PC-9 (cell line): ENCODE measurements around the gene ATAD3C. TPM values are rescaled to one million over a fixed set of nuclear protein-coding genes. Genes with fewer than 3 reads are reported as not detected.

Experiments
- Bru-seq: library from RNA; stranded (reverse); fragments of 400-500 nt; gene quantifications from one replicate; lab custom pipeline; 2021; lab: Mats Ljungman, UMichigan
- BruChase-seq, 2 experiments: library from RNA; stranded (reverse); fragments of 400-500 nt; gene quantifications; one replicate each; lab custom pipeline; 2021; lab: Mats Ljungman, UMichigan
- BruUV-seq: library from RNA; stranded (reverse); fragments of 400-500 nt; replicated peaks from 2 replicates; lab custom pipeline; 2021; lab: Mats Ljungman, UMichigan
- CTCF ChIA-PET: fragments of 300-600 bp; sonication (Branson Sonifier 250); formaldehyde crosslinking; loops from one replicate; lab custom pipeline; 2022; ENCODE audit warnings: antibody characterized with exemption; lab: Charles Lee
- POLR2A ChIA-PET: fragments of 300-600 bp; sonication (Branson Sonifier 250); formaldehyde crosslinking; loops from one replicate; lab custom pipeline; 2022; ENCODE audit warnings: antibody characterized with exemption; ENCODE audit not compliant: unreplicated experiment; lab: Charles Lee
- DNase-seq, 2 experiments: peaks; one replicate each; pipeline versions ENCODE4 v3.0.0 to v3.0.0-alpha.2; 2015 to 2022; ENCODE audit warnings: mixed read lengths in 1 of 2
- H2AFZ ChIP-seq: fragments of 200-600 bp; sonication (generic); 2 replicates; pipeline ENCODE4 v1.8.1; 2017; ENCODE audit warnings: antibody characterized with exemption
- H3F3A ChIP-seq: fragments of 200-600 bp; sonication (generic); 2 replicates; pipeline ENCODE4 v1.8.1; 2017; ENCODE audit warnings: antibody characterized with exemption, mild to moderate bottlenecking, low read depth; ENCODE audit not compliant: insufficient read depth
- H3K27ac ChIP-seq: fragments of 200-600 bp; sonication (generic); 2 replicates; pipeline ENCODE4 v1.6.1; 2016; ENCODE audit warnings: mixed run types
- H3K27me3 ChIP-seq: fragments of 200-600 bp; sonication (generic); 2 replicates; pipeline ENCODE4 v1.6.1; 2016; ENCODE audit warnings: low read depth, mixed run types; ENCODE audit not compliant: insufficient read depth
- H3K36me3 ChIP-seq: fragments of 200-600 bp; sonication (generic); 2 replicates; pipeline ENCODE4 v1.6.1; 2016; ENCODE audit warnings: low read depth, mixed run types
- H3K4me1 ChIP-seq: fragments of 200-600 bp; sonication (generic); replicated peaks from 2 replicates; pipeline ENCODE4 v1.6.1; 2016; ENCODE audit warnings: mixed run types; ENCODE audit not compliant: insufficient read depth
- H3K4me2 ChIP-seq: fragments of 200-600 bp; sonication (generic); 2 replicates; pipeline ENCODE4 v1.6.1; 2017; ENCODE audit warnings: mixed run types
- H3K4me3 ChIP-seq: fragments of 200-600 bp; sonication (generic); 2 replicates; pipeline ENCODE4 v1.6.1; 2016; ENCODE audit warnings: mixed run types
- H3K79me2 ChIP-seq: fragments of 200-600 bp; sonication (generic); 2 replicates; pipeline ENCODE4 v1.6.1; 2017; ENCODE audit warnings: low read depth, mixed run types
- H3K9me2 ChIP-seq: fragments of 200-600 bp; sonication (generic); 2 replicates; pipeline ENCODE4 v1.8.1; 2017; ENCODE audit warnings: mild to moderate bottlenecking; ENCODE audit not compliant: insufficient read depth
- H3K9me3 ChIP-seq: fragments of 200-600 bp; sonication (generic); 2 replicates; pipeline ENCODE4 v1.8.1; 2016; ENCODE audit warnings: low read depth; ENCODE audit not compliant: insufficient read depth
- H4K20me1 ChIP-seq: fragments of 200-600 bp; sonication (generic); 2 replicates; pipeline ENCODE4 v1.8.1; 2017; ENCODE audit not compliant: insufficient read depth
- CTCF ChIP-seq: fragments of 200-600 bp; sonication (generic); conservative IDR thresholded peaks from 2 replicates; pipeline ENCODE4 v1.6.1; 2017; ENCODE audit warnings: mixed run types, antibody characterized with exemption, mild to moderate bottlenecking, moderate library complexity
- EZH2 ChIP-seq: fragments of 200-600 bp; sonication (generic); IDR thresholded peaks from 2 replicates; pipeline ENCODE4 v1.8.0; 2017; ENCODE audit warnings: antibody characterized with exemption, low read depth
- intact Hi-C: fragments of 100-400 bp; cut with micrococcal nuclease; formaldehyde crosslinking; loops from one replicate; pipeline ENCODE4 v1.10.0; 2022; ENCODE audit not compliant: unreplicated experiment
- long read RNA-seq: library from polyadenylated mRNA; stranded (forward); transcript quantifications from one replicate; pipeline ENCODE4 v2.0.0, GENCODE V29; 2022
- total RNA-seq: library from RNA; stranded (reverse); gene quantifications from 2 replicates; pipeline ENCODE4 v1.2.3, GENCODE V29; 2021

Gene ATAD3C
- total RNA-seq (4.0 and 4.2 TPM in 2 replicates), Bru-seq, nascent RNA (percentile 21 among the genes with signal in this experiment), BruChase-seq, experiment 1, labeled RNA remaining after a 2-hour chase (percentile 36 among the genes with signal in this experiment), BruChase-seq, experiment 2, labeled RNA remaining after a 6-hour chase (percentile 48 among the genes with signal in this experiment)
- long read RNA-seq, transcript ATAD3C-203 (2 exons, 506 nt) = major isoform, 5 of 7 reads
- long read RNA-seq, partial matches to known transcripts = 0 of 7 reads
- long read RNA-seq, other reads (novel, unspliced or antisense) = 2 of 7 reads

DNA sequence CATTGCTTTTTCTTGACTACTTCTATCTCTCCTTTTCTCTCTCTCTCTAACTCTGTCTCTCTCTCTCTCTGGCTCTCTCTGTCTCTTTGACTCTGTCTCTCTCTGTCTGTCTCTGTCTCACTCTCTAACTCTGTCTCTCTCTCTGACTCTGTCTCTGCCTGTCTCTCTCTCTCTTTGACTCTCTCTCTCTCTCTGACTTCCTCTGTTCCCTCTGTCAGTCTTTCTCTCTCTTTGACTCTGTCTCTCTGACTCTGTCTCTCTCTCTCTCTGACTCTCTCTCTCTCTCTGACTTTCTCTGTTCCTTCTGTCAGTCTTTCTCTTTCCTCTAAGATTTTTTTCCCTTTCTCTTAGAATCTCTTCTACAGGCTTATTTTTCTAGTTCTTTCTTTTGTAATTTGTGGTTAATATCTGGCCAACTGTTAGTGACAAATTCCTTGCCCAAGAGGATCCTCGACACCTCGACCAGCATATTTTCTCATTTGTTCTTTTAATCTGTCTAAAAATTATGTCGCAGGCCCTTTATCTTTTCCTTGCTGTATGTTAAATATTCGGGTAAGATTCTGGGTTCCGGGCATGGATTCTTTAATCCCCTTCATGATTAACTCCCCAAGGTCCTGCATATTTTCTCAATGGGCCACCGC, at the start of gene ATAD3C:
Gene ATAD3C, plus strand, starts transcription at position 591 of the 641 bp plus-strand sequence. CDS start 995 bp downstream, outside the sequence.
- no peak for DNase-seq
- no peak within 1 kb of the TSS for H3K4me3 ChIP-seq
- no peaks in the 10 kb centered on the region for H3K36me3 ChIP-seq
- no peaks in the 10 kb centered on the region for H3K9me3 ChIP-seq
- TF ChIP-seq EZH2 (no peak), CTCF (no peak)
- no peaks in the 10 kb centered on the region for H3K4me1 ChIP-seq
- POLR2A ChIA-PET = no interaction called here
- no peak within 1 kb of the TSS for H3K4me2 ChIP-seq
- H3K79me2 ChIP-seq = no peaks in the 10 kb centered on the region
- CTCF ChIA-PET = no interaction called here
- H2AFZ ChIP-seq = 0 out of 2 replicates have a peak within 1 kb of the TSS, but pooled peaks have one; percentile 48
- no TSS peak for BruUV-seq
- intact Hi-C loops = no loop called here
- no peaks in the 10 kb centered on the region for H3K9me2 ChIP-seq
- H4K20me1 ChIP-seq = no peaks in the 10 kb centered on the region
- H3K27ac ChIP-seq = no peak within 1 kb of the TSS
- H3K27me3 ChIP-seq = no peaks in the 10 kb centered on the region
- H3F3A ChIP-seq = no peaks in the 10 kb centered on the region

DNA sequence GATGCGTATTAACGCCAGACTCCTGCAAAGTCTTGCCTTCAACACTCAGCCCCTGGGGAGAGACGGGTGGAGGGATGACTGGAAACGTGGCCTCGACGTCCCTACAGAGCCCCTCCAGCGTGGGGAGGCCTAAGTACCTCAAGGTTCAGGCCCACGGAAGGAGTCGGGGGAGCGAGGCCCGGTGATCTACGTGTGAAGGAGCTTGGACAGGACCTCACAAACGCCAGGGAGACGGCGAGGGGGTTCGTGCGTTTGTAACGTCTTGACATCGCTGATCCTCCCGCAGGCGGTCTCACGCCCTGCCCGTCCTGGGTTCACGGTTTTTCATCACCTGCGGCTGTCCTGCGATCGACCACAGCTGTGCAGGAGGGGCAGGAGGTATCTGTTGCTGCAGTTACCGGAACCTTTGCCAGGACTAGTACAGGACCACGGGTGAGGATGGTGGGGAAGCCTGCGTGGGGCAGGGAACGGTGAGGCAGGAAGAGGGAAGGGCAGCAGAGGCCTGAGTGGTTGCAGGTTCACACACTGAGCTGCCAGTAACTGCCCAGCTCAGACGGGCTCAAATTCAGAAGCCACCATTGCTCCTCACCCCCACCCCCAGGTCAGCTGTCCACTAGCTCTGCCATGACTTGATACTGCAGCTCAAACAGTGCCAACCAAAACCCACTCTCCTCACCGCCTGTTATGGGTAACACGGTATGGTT, 49.5 kb upstream of the ATAD3C start:
- TF ChIP-seq CTCF (no peak), EZH2 (no peak)
- peak overlapping the region; percentile 24 for H3K27ac ChIP-seq
- ChIA-PET POLR2A (no interaction called here), CTCF (no interaction called here)
- H3K4me2 ChIP-seq = peak overlapping the region; percentile 81
- peaks cover 56% of the 10 kb centered on the region for H3F3A ChIP-seq
- H2AFZ ChIP-seq = peak overlapping the region; percentile 63; the same call in 1 of the 2 replicates
- intact Hi-C loops = loop anchor here (2.0 kb wide), 1 partner anchor 71 kb away; the partner anchor contains the start of gene ATAD3B
- no peaks in the 10 kb centered on the region for H3K27me3 ChIP-seq
- BruUV-seq = no TSS peak
- DNase-seq = no peak
- peaks cover 7% of the 10 kb centered on the region for H4K20me1 ChIP-seq
- peaks cover 69% of the 10 kb centered on the region for H3K79me2 ChIP-seq
- H3K36me3 ChIP-seq = peaks cover 33% of the 10 kb centered on the region
- H3K9me3 ChIP-seq = no peaks in the 10 kb centered on the region
- peaks cover 25% of the 10 kb centered on the region for H3K4me1 ChIP-seq
- H3K4me3 ChIP-seq = peak overlapping the region; percentile 80
- H3K9me2 ChIP-seq = no peaks in the 10 kb centered on the region
